Left cardiac atrium (tissue), 4 donors: ENCODE measurements around the gene ZMYM1. TPM values are rescaled to one million over a fixed set of nuclear protein-coding genes. Genes with fewer than 3 reads are reported as not detected.
"Not testable (repeated sequence)": the region's sequence is repeated elsewhere in the genome, so short reads cannot be mapped to it uniquely, and the experiment has no call there.

Experiments
- ATAC-seq, 2 donors: fragments of 200-7000 bp; cut with Tn5 transposase; one replicate each; pipeline ENCODE4 v1.9.1; 2020; ENCODE audit warnings: mild to moderate bottlenecking in 2 of 2, moderate library complexity in 2 of 2
- DNase-seq: peaks from one replicate; pipeline ENCODE4 v3.0.0-alpha.2; 2020
- intact Hi-C, 2 donors: fragments of 100-400 bp; cut with DNase I; formaldehyde crosslinking; loops; one replicate each; pipeline versions ENCODE4 v1.14.1 to v1.15.1; 2022 to 2023
- total RNA-seq, 2 donors: library from RNA; stranded (reverse); fragmentation: NEBNext Ultra II Directional; extraction: Animal tissue kit (Norgen Biotek cat#: 25700); gene quantifications; one replicate each; pipeline ENCODE4 v1.2.1, GENCODE V29; 2021
- donor health status: DM: no; HTN: yes; CAD: no.
- donor health status: DM: no; HTN: yes; CAD: no; lungs with severe emphysema.
- donor health status: DM: yes; HTN: yes; CAD: no.
- donor health status: Dilated cardiomyopathy.

The ZMYM1 gene
- total RNA-seq, 2 donors from 2014 or later = 6.9 to 7.5 TPM

DNA sequence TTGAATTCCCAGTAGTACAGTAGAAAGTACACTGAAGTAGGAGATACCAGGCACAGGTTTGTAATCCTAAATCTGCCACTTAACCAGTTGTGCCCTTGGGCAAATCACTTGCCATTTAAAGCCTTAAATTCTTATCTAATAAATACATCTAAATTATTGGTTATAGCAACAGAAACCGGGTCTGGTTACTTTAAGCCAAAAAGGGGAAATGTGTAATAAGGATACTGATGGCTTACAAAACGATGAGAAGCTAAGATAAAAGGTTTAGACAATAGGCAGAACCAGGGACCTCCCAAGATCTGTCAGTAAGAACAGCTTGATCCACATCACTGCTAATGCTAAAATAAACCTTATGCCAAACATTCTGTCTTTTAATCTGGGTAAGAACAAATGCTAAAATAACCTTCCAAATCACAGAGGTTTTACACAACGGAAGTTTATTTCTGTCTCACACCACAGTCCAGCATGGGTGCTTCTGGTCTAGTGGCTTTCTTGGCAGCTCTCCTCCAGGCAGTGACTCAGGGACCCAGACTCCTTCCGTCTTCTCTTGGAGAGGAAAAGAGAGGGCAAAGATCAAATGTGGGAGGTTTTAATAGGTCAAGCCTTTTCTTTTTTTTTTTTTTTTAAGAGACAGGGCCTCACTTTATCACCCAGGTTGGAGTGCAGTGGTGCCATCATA lies 16.5 kb upstream of the ZMYM1 start:
- intact Hi-C loops = no loop called here
- ATAC-seq = no peak

DNA sequence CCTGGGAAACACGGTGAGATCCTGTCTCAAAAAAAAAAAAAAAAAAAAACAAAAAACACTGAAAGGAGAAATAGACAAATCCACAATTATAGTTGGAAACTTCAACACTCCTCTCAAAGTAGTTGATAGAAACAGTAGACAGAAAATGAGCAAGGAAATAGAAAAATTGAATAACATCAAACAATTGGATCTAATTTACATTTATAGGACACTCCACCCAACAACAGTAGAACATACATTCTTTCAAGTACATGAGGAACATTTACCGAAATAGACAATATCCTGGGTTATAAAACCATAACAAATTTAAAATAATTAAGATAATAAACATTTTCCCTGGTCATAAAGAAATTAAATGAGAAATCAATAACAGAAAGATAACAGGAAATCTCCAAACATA lies 14.9 kb upstream of the ZMYM1 start:
- ATAC-seq (no peak), DNase-seq (no peak)
- intact Hi-C loops = no loop called here

More for the DNA sequence above, 16.5 kb upstream of the ZMYM1 start:
- no peak for DNase-seq

DNA sequence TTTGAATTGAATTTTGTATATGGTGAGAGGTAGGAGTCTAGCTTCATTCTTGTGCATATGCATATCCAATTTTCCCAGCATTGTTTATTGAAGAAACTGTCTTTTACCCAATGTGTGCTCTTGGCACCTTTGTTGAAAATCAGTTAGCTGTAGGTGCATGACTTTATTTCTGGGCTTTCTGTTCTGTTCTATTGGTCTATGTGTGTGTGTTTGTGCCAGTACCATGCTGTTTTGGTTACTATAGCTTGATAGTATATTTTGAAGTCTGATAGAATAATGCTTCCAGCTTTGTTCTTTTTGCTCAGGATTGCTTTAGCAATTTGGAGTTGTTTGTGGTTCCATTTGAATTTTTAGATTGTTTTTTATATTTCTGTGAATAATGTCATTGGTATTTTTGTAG lies 9.4 kb upstream of the ZMYM1 start:
- intact Hi-C loops = no loop called here
- no peak for ATAC-seq

GRCh38 chr1:35073265-35073811 lies 5.8 kb upstream of the ZMYM1 start:
- intact Hi-C loops = no loop called here
- no peak for DNase-seq
- ATAC-seq = no peak

More for the DNA sequence above, 9.4 kb upstream of the ZMYM1 start:
- DNase-seq = no peak

DNA sequence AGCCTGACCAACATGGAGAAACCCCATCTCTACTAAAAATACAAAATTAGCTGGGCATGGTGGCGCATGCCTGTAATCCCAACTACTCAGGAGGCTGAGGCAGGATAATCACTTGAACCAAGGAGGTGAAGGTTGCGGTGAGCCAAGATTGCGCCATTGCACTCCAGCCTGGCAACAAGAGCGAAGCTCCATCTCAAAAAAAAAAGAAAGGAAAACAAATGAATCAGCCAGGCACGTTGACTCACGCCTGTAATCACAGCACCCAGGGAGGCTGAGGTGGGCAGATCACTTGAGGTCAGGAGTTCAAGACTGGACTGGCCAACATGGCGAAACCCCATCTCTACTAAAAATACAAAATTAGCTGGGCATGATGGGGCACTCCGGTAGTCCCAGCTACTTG lies 2.8 kb upstream of the ZMYM1 start:
- ATAC-seq, DNase-seq: not testable (repeated sequence)
- intact Hi-C loops = loop anchor here in 1 of 2 donors (5.0 kb wide), 1 partner anchor 116 kb away; the partner anchor contains the start of gene SFPQ

- ATAC-seq (no peak), DNase-seq (no peak)
- intact Hi-C loops = no loop called here
These were observed 1.1 kb downstream of the ZMYM1 start for GRCh38 chr1:35080171-35080854.

DNA sequence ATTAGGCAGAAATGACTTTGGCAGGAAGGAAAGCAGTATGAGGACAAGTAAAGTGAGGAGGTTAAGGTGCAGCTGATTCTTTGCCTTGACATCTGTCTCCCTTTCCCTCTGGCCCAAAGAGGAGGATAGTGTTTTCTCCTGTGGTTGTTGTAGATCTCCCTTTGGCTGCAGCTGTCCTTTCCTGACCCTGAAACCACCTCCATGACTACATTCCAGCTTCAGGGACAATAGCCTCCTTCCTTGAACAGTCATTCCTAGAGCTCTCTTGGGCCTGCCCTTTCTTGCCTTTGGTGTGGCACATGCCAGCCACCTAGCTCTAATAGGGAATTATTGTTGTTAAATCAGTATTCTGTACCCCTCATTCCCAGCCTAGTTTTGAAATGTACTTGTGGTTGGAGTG lies 6.2 kb downstream of the ZMYM1 start:
- ATAC-seq (no peak), DNase-seq (no peak)
- intact Hi-C loops = no loop called here

GRCh38 chr1:35097224-35097623 lies 18.0 kb downstream of the ZMYM1 start:
- ATAC-seq (no peak), DNase-seq (no peak)
- intact Hi-C loops = no loop called here

- intact Hi-C loops = no loop called here
These were observed 31.9 kb downstream of the ZMYM1 start for GRCh38 chr1:35111106-35111505.

GRCh38 chr1:35112668-35113067 lies 33.5 kb downstream of the ZMYM1 start:
- no peak for ATAC-seq

More at GRCh38 chr1:35111106-35111505, 31.9 kb downstream of the ZMYM1 start:
- no peak for ATAC-seq
- DNase-seq = no peak

DNA sequence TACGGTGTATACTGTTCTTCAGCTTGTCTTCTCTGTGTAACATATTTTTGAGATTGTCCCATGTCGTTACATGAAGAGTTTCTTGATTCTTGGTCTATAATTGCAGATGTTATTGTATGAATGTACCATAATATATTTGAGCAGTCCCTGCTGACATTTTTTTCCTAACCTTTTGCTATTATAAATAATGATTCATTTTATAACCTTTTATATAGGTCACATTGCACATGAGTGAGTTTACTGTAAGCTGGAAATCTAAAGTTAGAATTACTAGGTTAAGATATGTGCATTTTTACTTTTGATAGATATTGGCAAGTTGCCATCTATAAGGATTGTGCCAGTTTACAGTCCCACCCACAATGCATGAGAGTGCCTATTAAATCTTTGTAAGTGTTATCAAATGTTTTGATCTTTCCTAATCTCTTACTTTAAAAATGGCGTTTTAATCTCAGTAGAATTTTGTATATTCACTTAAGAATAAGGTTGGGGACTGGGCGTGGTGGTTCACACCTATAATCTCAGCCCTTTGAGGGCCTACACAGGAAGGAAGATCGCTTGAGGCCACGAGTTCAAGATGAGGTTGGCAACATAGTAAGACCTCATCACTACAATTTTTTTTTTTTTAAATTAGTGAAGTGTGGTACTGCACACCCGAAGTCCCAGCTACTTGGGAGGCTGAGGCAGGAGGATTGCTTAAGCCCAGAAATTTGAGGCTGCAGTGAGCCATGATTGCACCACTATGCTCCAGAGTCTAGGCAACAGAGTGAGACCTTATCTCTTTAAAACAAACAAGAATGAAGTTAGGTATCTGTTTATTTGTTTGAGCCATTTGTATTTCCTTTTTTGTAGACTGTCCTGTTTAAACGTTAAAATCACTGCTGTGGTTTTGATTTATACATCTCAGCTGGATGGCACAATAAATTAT lies 36.5 kb downstream of the ZMYM1 start:
- intact Hi-C loops = no loop called here
- ATAC-seq (no peak), DNase-seq (no peak)

More at GRCh38 chr1:35112668-35113067, 33.5 kb downstream of the ZMYM1 start:
- intact Hi-C loops = no loop called here
- DNase-seq = no peak

DNA sequence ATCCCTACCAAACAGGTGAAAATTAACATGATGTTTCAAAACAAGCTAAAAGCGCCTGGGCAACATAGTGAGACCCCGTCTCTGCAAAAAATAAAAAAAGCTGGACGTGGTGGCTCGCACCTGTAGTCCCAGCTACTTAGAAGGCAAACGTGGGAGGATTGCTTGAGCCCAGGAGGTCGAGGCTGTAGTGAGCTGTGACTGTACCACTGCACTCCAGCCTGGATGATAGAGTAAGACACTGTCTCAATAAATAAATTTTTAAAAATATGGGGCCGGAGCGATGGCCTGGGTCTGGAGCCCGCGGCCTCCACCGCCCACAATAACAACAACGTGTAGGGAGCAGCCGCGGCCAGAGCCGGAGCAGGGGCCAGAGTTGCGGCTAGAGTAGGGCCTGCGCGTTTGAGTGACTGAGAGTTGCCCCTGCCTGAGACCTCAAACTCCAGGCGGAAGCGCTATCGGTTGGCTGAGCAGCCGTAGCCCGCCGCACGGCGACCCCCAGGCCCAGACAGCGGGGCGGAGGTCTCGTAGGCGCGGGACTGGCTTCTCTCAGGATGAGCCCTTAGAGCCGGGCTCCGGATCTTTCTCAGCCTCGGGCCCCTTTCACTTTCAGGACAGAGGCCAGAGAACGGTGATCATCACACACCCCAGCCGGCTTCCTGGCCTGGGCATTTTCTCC lies 41.4 kb downstream of the ZMYM1 start:
- peak; percentile 67 to 76 for ATAC-seq
- intact Hi-C loops = no loop called here
- peak; percentile 25 for DNase-seq

DNA sequence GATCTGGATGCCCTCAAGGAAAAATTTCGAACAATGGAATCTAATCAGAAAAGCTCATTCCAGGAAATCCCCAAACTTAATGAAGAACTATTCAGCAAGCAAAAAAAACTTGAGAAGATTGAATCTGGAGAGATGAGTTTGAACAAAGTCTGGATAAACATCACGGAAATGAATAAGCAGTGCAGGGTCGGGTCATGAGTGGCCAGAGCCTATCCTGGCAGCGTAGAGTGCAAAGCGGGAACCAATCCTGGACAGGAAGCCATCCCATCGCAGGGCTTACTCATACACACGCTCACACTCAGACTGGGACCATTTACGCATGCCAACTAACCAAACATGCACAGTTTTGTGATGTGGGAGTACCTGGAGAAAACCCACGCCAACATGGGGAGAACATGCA lies 43.1 kb downstream of the ZMYM1 start:
- no peak for ATAC-seq
- DNase-seq = no peak
- intact Hi-C loops = no loop called here

DNA sequence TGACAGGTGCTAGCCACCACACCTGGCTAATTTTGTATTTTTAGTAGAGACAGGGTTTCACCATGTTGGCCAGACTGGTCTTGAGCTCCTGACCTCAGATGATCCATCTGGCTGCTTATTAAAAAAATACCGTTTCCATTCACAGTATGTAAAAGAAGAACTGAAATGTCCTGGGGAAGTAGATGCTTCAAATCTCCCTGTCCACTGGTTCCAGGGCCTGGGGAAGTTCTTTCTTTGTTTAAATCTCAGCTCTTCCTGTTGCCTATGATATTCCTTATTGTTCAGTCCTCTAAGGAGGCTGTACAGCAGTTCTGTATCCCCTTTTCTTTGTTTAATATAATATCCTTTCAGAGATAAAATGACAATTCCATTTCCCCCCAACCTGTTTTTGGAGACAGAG lies 47.4 kb downstream of the ZMYM1 start:
- ATAC-seq (no peak), DNase-seq (no peak)
- intact Hi-C loops = no loop called here

DNA sequence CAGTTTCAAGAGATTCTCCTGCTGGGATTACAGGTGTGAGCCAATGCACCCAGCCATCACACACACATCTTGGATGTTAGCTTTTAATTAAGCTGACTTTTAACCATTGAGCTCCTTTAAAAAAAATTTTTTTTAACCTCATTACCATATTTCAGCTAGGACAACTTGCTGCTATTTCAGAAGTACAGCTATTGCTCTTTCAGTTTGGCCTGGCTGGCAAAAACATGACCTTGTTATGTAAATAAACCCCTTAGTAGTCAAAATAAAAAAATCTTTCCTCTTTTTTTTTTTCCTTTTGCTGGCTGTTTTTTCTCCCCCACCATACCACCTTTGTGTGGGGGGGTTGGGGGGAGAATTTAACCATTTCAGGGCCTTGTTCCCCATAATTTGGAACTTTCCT lies 49.9 kb downstream of the ZMYM1 start:
- intact Hi-C loops = no loop called here
- ATAC-seq = no peak
- no peak for DNase-seq

DNA sequence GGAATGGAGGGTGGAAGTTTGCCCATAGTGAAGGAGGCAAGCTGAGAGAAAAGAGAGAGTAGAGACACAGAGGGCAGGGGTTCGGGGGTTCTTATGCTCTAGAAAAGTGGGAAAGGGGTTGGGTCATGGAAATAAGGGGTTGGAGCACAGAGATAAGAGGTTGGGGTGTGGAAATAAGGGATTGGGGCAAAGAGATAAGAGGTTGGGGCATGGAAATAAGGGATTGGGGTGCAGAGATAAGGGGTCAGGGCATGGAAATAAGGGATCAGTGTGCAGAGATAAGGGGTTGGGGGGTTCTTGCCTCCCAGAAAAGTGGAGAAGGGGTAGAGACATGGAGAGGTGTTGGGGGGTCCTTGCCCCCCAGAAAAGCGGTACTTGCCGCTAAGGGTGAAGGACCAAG lies 57.6 kb downstream of the ZMYM1 start:
- DNase-seq (no peak), ATAC-seq (no peak)
- intact Hi-C loops = no loop called here

GRCh38 chr1:35137590-35137989 lies 58.4 kb downstream of the ZMYM1 start:
- intact Hi-C loops, DNase-seq, ATAC-seq: not testable (repeated sequence)

- ATAC-seq, DNase-seq, intact Hi-C loops: not testable (repeated sequence)
These were observed 63.1 kb downstream of the ZMYM1 start for GRCh38 chr1:35142294-35142693.

DNA sequence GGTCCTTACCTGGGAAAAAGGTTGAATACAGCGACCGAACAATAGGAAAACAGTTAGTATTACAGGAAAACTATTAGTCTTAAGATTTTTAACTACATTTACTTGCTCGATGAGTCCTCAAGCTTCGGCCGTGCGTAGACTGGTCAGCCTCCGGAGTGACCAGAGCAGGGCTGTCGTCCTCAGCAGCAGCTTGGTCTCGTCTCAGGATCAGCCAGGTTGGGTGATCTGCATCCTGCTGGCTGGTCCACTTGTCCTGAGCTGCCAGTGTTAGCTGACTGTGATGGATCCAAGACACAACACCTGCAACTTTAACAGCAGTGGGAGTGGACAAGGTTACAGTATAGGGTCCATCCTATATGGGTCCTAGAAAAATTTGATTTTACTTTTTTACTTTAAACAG lies 63.5 kb downstream of the ZMYM1 start:
- ATAC-seq, DNase-seq, intact Hi-C loops: not testable (repeated sequence)
